GM21515 (cell line): ENCODE data around the gene RAD52.

Experiments
- ATAC-seq: cut with Tn5 transposase; IDR thresholded peaks from one replicate; pipeline ENCODE4 v1.9.1; 2021; ENCODE audit not compliant: unreplicated experiment

RAD52 gene

GRCh38 chr12:879641-880040 is 69.9 kb downstream of the RAD52 start:
- no peak for ATAC-seq

GRCh38 chr12:873954-874353 is 75.5 kb downstream of the RAD52 start:
- ATAC-seq, result no peak

GRCh38 chr12:870378-870777 is 79.1 kb downstream of the RAD52 start:
- no peak for ATAC-seq

- no peak for ATAC-seq
These were observed 80.8 kb downstream of the RAD52 start for GRCh38 chr12:868722-869121.

GRCh38 chr12:867905-868304 is 81.6 kb downstream of the RAD52 start:
- no peak for ATAC-seq

GRCh38 chr12:865614-866013 is 83.9 kb downstream of the RAD52 start:
- ATAC-seq, result no peak

- no peak for ATAC-seq
These were observed 86.2 kb downstream of the RAD52 start for GRCh38 chr12:863285-863684.

- ATAC-seq, result no peak
These were observed 87.1 kb downstream of the RAD52 start for GRCh38 chr12:862303-862911.
